K562 (cell line): Measurements from ENCODE around the gene SLC25A31. TPM values are rescaled to one million over a fixed set of nuclear protein-coding genes. Genes with fewer than 3 reads are reported as not detected.

Experiments
- polyA plus RNA-seq, 8 experiments: library from polyadenylated mRNA; depleted of rRNA in 4 of 8; stranded (reverse) in 5 of 8; unstranded in 3 of 8; fragments of >200 nt; fragmentation: Nextera tagmentation in 2 of 8; fragmentation: Illumina TruSeq in 1 of 8; extraction: Ambion mirVana in 2 of 8; extraction: Trizol in 1 of 8; gene quantifications; 2 replicates each; pipeline versions ENCODE4 v1.2.1 to v1.2.3, GENCODE V29; 2011 to 2014; ENCODE audit warnings: inconsistent platforms in 1 of 8, missing spikeins in 1 of 8
- total RNA-seq, 7 experiments: library from RNA; depleted of rRNA in 6 of 7; stranded (reverse); fragments of >200 nt in 6 of 7; fragmentation: Illumina TruSeq in 2 of 7; extraction: Trizol in 2 of 7; gene quantifications; 2 replicates each; pipeline versions ENCODE4 v1.2.1 to v1.2.3, GENCODE V29; 2011 to 2021; ENCODE audit warnings: low replicate concordance in 1 of 7

Gene SLC25A31
- total and polyA plus RNA-seq, 9 of the 15 experiments (the other 6 are each of a cell fraction or from before 2014, with no cell fraction given) = 0.07 TPM; not detected in 8

Other genes with a start within 250 kb of the SLC25A31 start
- gene INTU, start 97.4 kb upstream of the SLC25A31 start, total RNA-seq (2014; rRNA removed) = 1.8 and 2.2 TPM in 2 replicates
- 5.9 and 7.1 TPM in 2 replicates for gene INTU, start 97.4 kb upstream of the SLC25A31 start, total RNA-seq (2014; rRNA removed; fragmentation: Illumina TruSeq; extraction: Trizol)
- gene INTU, start 97.4 kb upstream of the SLC25A31 start, total RNA-seq (2015; rRNA removed; fragmentation: Illumina TruSeq; extraction: Trizol) = 3.1 and 3.8 TPM in 2 replicates
- 3.9 and 4.2 TPM in 2 replicates for gene INTU, start 97.4 kb upstream of the SLC25A31 start, total RNA-seq (2021)
- 3.2 and 8.9 TPM in 2 replicates for gene INTU, start 97.4 kb upstream of the SLC25A31 start, polyA plus RNA-seq (2011; rRNA removed)
- gene INTU, start 97.4 kb upstream of the SLC25A31 start, polyA plus RNA-seq (2014; fragmentation: Illumina TruSeq; extraction: Trizol) = 2.6 and 3.0 TPM in 2 replicates
- gene INTU, start 97.4 kb upstream of the SLC25A31 start, polyA plus RNA-seq (2014; fragmentation: Nextera tagmentation; extraction: Ambion mirVana) = 1 to 10 TPM; 1.5 to 4.1 TPM
- 2.7 and 4.0 TPM in 2 replicates for gene INTU, start 97.4 kb upstream of the SLC25A31 start, polyA plus RNA-seq (2014; rRNA removed)
- 13.0 and 14.3 TPM in 2 replicates for gene HSPA4L, start 51.9 kb downstream of the SLC25A31 start, total RNA-seq (2014; rRNA removed)
- 35.8 and 37.0 TPM in 2 replicates for gene HSPA4L, start 51.9 kb downstream of the SLC25A31 start, total RNA-seq (2014; rRNA removed; fragmentation: Illumina TruSeq; extraction: Trizol)
- gene HSPA4L, start 51.9 kb downstream of the SLC25A31 start, total RNA-seq (2015; rRNA removed; fragmentation: Illumina TruSeq; extraction: Trizol) = 26.8 and 28.6 TPM in 2 replicates
- 28.9 and 33.9 TPM in 2 replicates for gene HSPA4L, start 51.9 kb downstream of the SLC25A31 start, total RNA-seq (2021)
- 10.9 and 15.4 TPM in 2 replicates for gene HSPA4L, start 51.9 kb downstream of the SLC25A31 start, polyA plus RNA-seq (2011; rRNA removed)
- gene HSPA4L, start 51.9 kb downstream of the SLC25A31 start, polyA plus RNA-seq (2014; fragmentation: Illumina TruSeq; extraction: Trizol) = 23.4 and 31.8 TPM in 2 replicates
- 10 to 100 TPM; 15.6 to 21.7 TPM for gene HSPA4L, start 51.9 kb downstream of the SLC25A31 start, polyA plus RNA-seq (2014; fragmentation: Nextera tagmentation; extraction: Ambion mirVana)
- gene HSPA4L, start 51.9 kb downstream of the SLC25A31 start, polyA plus RNA-seq (2014; rRNA removed) = 12.3 and 14.6 TPM in 2 replicates
- 48.7 and 54.3 TPM in 2 replicates for gene PLK4, start 150.5 kb downstream of the SLC25A31 start, total RNA-seq (2014; rRNA removed)
- 55.0 and 60.6 TPM in 2 replicates for gene PLK4, start 150.5 kb downstream of the SLC25A31 start, total RNA-seq (2014; rRNA removed; fragmentation: Illumina TruSeq; extraction: Trizol)
- 49.1 and 53.6 TPM in 2 replicates for gene PLK4, start 150.5 kb downstream of the SLC25A31 start, total RNA-seq (2015; rRNA removed; fragmentation: Illumina TruSeq; extraction: Trizol)
- 41.3 and 46.8 TPM in 2 replicates for gene PLK4, start 150.5 kb downstream of the SLC25A31 start, total RNA-seq (2021)
- 75.0 and 95.3 TPM in 2 replicates for gene PLK4, start 150.5 kb downstream of the SLC25A31 start, polyA plus RNA-seq (2011; rRNA removed)
- 56.8 and 61.7 TPM in 2 replicates for gene PLK4, start 150.5 kb downstream of the SLC25A31 start, polyA plus RNA-seq (2014; fragmentation: Illumina TruSeq; extraction: Trizol)
- gene PLK4, start 150.5 kb downstream of the SLC25A31 start, polyA plus RNA-seq (2014; fragmentation: Nextera tagmentation; extraction: Ambion mirVana) = 10 to 100 TPM; 16.2 to 27.4 TPM
- gene PLK4, start 150.5 kb downstream of the SLC25A31 start, polyA plus RNA-seq (2014; rRNA removed) = 72.0 and 93.8 TPM in 2 replicates
- 7.0 and 14.2 TPM in 2 replicates for gene MFSD8, start 234.8 kb downstream of the SLC25A31 start, total RNA-seq (2014; rRNA removed)
- 20.9 and 24.0 TPM in 2 replicates for gene MFSD8, start 234.8 kb downstream of the SLC25A31 start, total RNA-seq (2014; rRNA removed; fragmentation: Illumina TruSeq; extraction: Trizol)
- 16.5 and 18.7 TPM in 2 replicates for gene MFSD8, start 234.8 kb downstream of the SLC25A31 start, total RNA-seq (2015; rRNA removed; fragmentation: Illumina TruSeq; extraction: Trizol)
- gene MFSD8, start 234.8 kb downstream of the SLC25A31 start, total RNA-seq (2021) = 16.2 and 17.8 TPM in 2 replicates
- 24.8 and 27.2 TPM in 2 replicates for gene MFSD8, start 234.8 kb downstream of the SLC25A31 start, polyA plus RNA-seq (2011; rRNA removed)
- gene MFSD8, start 234.8 kb downstream of the SLC25A31 start, polyA plus RNA-seq (2014; fragmentation: Illumina TruSeq; extraction: Trizol) = 11.5 and 11.9 TPM in 2 replicates
- 10 to 100 TPM; 25.2 to 25.4 TPM for gene MFSD8, start 234.8 kb downstream of the SLC25A31 start, polyA plus RNA-seq (2014; fragmentation: Nextera tagmentation; extraction: Ambion mirVana)
- 13.4 and 16.6 TPM in 2 replicates for gene MFSD8, start 234.8 kb downstream of the SLC25A31 start, polyA plus RNA-seq (2014; rRNA removed)
- gene ABHD18, start 235.0 kb downstream of the SLC25A31 start, total RNA-seq (2014; rRNA removed) = 7.8 and 11.0 TPM in 2 replicates
- 20.3 and 23.6 TPM in 2 replicates for gene ABHD18, start 235.0 kb downstream of the SLC25A31 start, total RNA-seq (2014; rRNA removed; fragmentation: Illumina TruSeq; extraction: Trizol)
- 21.8 and 25.0 TPM in 2 replicates for gene ABHD18, start 235.0 kb downstream of the SLC25A31 start, total RNA-seq (2015; rRNA removed; fragmentation: Illumina TruSeq; extraction: Trizol)
- 17.7 and 19.1 TPM in 2 replicates for gene ABHD18, start 235.0 kb downstream of the SLC25A31 start, total RNA-seq (2021)
- gene ABHD18, start 235.0 kb downstream of the SLC25A31 start, polyA plus RNA-seq (2011; rRNA removed) = 12.6 and 16.0 TPM in 2 replicates
- 17.7 and 22.6 TPM in 2 replicates for gene ABHD18, start 235.0 kb downstream of the SLC25A31 start, polyA plus RNA-seq (2014; fragmentation: Illumina TruSeq; extraction: Trizol)
- gene ABHD18, start 235.0 kb downstream of the SLC25A31 start, polyA plus RNA-seq (2014; fragmentation: Nextera tagmentation; extraction: Ambion mirVana) = 1 to 10 TPM; 6.1 to 6.9 TPM
- gene ABHD18, start 235.0 kb downstream of the SLC25A31 start, polyA plus RNA-seq (2014; rRNA removed) = 10.9 and 14.4 TPM in 2 replicates